Cardiac atrium fibroblast (primary cell): ENCODE measurements around the gene ARL5C. TPM values are rescaled to one million over a fixed set of nuclear protein-coding genes. Genes with fewer than 3 reads are reported as not detected.

Experiments used
- total RNA-seq: library from RNA; depleted of rRNA; stranded (reverse); fragments of >200 nt; gene quantifications from 2 replicates; pipeline ENCODE4 v1.2.3, GENCODE V29; 2015

Gene ARL5C
- not detected in 2 replicates for total RNA-seq

DNA sequence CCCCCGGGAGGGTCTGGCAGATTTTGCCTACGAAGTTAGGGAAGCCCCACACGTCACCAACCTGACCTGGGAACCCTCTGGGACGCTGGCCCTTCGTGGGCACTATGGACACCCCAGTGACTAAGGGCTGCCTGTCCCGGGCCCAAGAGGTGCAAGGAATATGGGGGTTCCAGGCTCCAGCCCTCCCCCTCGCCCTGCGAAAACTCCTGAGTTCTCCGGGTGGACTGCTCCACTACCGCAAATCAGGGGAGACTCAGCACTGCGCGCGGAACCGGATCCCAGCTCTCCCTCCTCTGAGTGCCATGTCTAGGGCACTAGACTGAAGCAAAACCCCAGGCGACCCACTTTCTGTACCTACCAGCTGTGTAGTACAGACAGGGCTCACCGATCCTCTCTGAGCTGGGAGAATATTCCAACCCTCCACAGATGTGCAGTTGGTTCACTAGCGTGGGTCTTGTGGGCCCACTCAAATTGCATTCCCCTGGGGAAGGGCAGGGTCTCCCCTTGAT, at the start of gene ARL5C:
TSS of gene ARL5C (minus strand) at position 321 of the 509 bp plus-strand sequence. CDS start 401 bp downstream, outside the sequence.

GRCh38 chr17:39200070-39200879, 34.3 kb upstream of the ARL5C start, which contains the start of gene RPL19:
TSS of gene RPL19 (plus strand) at chr17:39200283. CDS start at chr17:39200345, 62 bp downstream.

DNA sequence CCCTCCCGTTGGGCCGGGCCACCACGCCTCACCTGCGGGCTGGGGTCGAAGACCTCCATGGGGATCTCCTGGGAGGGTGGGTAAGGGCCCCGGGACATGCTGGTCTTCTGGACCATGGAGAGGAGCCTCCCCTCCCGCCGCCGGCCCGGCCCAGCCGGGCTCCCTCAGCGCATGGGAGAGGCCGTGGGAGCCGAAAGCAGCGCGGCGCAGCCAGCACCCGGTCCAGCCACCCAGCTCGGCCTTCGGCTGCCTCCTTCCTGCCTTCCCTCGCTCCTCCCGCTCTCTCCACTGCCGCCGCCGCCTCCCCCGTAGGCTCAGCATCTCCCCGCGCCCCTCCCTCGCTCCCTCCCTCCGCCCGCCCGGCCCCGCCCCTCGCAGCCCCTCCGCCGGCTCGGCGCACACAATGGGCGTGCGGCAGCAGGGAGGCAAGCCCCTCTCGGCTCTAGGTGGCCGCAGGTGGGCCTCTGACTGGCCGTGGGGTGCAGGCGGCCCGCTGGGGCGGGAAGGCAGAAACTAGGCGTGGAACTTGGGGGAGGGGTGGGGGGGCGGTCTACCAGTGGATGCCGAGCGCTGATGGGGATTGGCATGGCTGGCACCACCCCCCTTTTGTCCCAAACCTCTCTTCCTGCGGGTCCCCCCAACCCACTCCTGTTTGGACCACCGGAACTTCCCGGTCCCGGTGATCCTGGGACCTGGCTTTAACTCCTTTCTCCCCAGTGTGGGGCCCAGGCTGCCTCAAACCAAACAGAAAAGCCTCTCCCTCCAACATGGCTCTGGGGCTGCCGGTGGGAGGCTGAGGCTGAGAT, 31.6 kb upstream of the ARL5C start, which contains the start of gene CACNB1:
TSS of gene CACNB1 (minus strand) at position 290 of the 806 bp plus-strand sequence. CDS start at position 116, 174 bp downstream.

GRCh38 chr17:39151150-39151942, 14.6 kb downstream of the ARL5C start, which contains the start of gene PLXDC1:
TSS of gene PLXDC1 (minus strand) at chr17:39151637. CDS start at chr17:39151437, 200 bp downstream.

Other genes starting within 250 kb of the ARL5C start
- not detected in 2 replicates for gene FBXO47, start 198.8 kb downstream of the ARL5C start, total RNA-seq
- 0.49 and 0.54 TPM in 2 replicates for gene PLXDC1, start 14.5 kb downstream of the ARL5C start, total RNA-seq
- 3.4 and 7.9 TPM in 2 replicates for gene CACNB1, start 31.5 kb upstream of the ARL5C start, total RNA-seq
- 2,187 and 2,630 TPM in 2 replicates for gene RPL19, start 34.1 kb upstream of the ARL5C start, total RNA-seq
- under 0.01 and 0.18 TPM in 2 replicates for gene STAC2, start 59.8 kb upstream of the ARL5C start, total RNA-seq
- gene FBXL20, start 235.5 kb upstream of the ARL5C start, total RNA-seq: 5.4 and 9.1 TPM in 2 replicates